Parathyroid adenoma (tissue), 2 donors: ENCODE results near the gene CA9.

Source experiments
- H2AFZ ChIP-seq: fragments of 300-600 bp; sonication (generic); one replicate; pipeline ENCODE4 v1.7.0; 2017; ENCODE audit warnings: antibody characterized with exemption, mild to moderate bottlenecking
- H3K27ac ChIP-seq: fragments of 300-600 bp; sonication (generic); one replicate; pipeline ENCODE4 v1.7.0; 2017
- H3K27me3 ChIP-seq: fragments of 300-600 bp; sonication (generic); one replicate; pipeline ENCODE4 v1.7.0; 2017; ENCODE audit warnings: low read length; ENCODE audit not compliant: control insufficient read depth, insufficient read depth
- H3K36me3 ChIP-seq: fragments of 300-600 bp; sonication (generic); one replicate; pipeline ENCODE4 v1.7.0; 2017; ENCODE audit warnings: low read length; ENCODE audit not compliant: control insufficient read depth, insufficient read depth
- H3K4me1 ChIP-seq: fragments of 300-600 bp; sonication (generic); one replicate; pipeline ENCODE4 v1.7.0; 2017; ENCODE audit warnings: control low read depth
- H3K4me2 ChIP-seq: fragments of 300-600 bp; sonication (generic); one replicate; pipeline ENCODE4 v1.7.0; 2017; ENCODE audit warnings: low read length
- H3K4me3 ChIP-seq: fragments of 300-600 bp; sonication (generic); one replicate; pipeline ENCODE4 v1.7.0; 2017; ENCODE audit warnings: low read depth, low read length
- H3K79me2 ChIP-seq: fragments of 300-600 bp; sonication (generic); one replicate; pipeline ENCODE4 v1.7.0; 2017; ENCODE audit warnings: control low read depth
- H3K9ac ChIP-seq: fragments of 300-600 bp; sonication (generic); one replicate; pipeline ENCODE4 v1.7.0; 2017; ENCODE audit warnings: mild to moderate bottlenecking
- H3K9me3 ChIP-seq: fragments of 300-600 bp; sonication (generic); one replicate; pipeline ENCODE4 v1.7.0; 2017; ENCODE audit warnings: low read length; ENCODE audit not compliant: control insufficient read depth
- TF ChIP-seq, protein P1 (sequence below): fragments of 300-600 bp; sonication (generic); IDR thresholded peaks from one replicate; pipeline ENCODE4 v1.7.0; 2017; ENCODE audit warnings: antibody characterized with exemption, mild to moderate bottlenecking
- donor health status: primary hyperparathyroidism.

Gene CA9

DNA sequence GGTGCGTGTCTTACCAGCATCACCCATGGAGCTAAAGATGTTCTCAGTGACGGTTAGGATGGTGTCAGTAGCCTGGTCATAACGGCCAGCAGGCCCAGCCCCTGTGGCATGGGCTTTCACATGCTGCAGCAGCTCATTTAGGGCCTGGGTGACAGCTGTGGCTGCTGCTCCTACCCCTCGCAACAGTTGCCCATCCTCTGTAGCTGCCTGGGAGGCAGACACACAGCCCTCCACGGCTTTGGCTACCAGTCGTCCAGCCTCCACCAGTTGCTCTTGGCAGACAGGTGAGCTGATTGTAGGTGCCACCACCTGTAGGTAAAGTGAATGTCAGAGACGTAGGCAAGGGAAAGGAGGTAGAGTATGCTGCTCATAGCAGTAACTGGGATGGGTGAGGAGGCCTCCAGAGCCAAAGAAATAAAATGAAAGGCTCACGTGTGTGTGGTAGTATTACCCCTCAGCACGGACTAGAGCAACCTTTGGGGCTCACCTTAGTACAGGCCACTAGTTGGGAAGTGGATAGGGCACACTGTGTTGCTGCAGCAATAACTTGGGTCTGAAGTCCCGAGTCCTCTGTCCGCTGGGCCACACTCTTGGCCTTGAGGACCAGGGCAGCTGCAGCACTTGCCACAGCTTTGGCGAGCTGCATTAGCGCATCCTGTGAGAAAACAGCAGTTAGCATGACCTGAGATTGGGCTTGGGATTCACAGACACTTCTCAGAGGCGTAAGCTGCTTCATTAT is 43.6 kb downstream of the CA9 start:
- Histone ChIP-seq H3K4me3 (no peak overlapping the region), H3K36me3 (no peaks in the 10 kb centered on the region), H3K27me3 (no peaks in the 10 kb centered on the region), H3K4me1 (peaks cover 2% of the 10 kb centered on the region), H3K9me3 (no peaks in the 10 kb centered on the region), H3K4me2 (no peak overlapping the region), H3K27ac (no peak overlapping the region), H3K79me2 (no peaks in the 10 kb centered on the region), H3K9ac (no peak overlapping the region), H2AFZ (no peak overlapping the region)
- TF ChIP-seq, protein P1, sequence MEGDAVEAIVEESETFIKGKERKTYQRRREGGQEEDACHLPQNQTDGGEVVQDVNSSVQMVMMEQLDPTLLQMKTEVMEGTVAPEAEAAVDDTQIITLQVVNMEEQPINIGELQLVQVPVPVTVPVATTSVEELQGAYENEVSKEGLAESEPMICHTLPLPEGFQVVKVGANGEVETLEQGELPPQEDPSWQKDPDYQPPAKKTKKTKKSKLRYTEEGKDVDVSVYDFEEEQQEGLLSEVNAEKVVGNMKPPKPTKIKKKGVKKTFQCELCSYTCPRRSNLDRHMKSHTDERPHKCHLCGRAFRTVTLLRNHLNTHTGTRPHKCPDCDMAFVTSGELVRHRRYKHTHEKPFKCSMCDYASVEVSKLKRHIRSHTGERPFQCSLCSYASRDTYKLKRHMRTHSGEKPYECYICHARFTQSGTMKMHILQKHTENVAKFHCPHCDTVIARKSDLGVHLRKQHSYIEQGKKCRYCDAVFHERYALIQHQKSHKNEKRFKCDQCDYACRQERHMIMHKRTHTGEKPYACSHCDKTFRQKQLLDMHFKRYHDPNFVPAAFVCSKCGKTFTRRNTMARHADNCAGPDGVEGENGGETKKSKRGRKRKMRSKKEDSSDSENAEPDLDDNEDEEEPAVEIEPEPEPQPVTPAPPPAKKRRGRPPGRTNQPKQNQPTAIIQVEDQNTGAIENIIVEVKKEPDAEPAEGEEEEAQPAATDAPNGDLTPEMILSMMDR = no peak

DNA sequence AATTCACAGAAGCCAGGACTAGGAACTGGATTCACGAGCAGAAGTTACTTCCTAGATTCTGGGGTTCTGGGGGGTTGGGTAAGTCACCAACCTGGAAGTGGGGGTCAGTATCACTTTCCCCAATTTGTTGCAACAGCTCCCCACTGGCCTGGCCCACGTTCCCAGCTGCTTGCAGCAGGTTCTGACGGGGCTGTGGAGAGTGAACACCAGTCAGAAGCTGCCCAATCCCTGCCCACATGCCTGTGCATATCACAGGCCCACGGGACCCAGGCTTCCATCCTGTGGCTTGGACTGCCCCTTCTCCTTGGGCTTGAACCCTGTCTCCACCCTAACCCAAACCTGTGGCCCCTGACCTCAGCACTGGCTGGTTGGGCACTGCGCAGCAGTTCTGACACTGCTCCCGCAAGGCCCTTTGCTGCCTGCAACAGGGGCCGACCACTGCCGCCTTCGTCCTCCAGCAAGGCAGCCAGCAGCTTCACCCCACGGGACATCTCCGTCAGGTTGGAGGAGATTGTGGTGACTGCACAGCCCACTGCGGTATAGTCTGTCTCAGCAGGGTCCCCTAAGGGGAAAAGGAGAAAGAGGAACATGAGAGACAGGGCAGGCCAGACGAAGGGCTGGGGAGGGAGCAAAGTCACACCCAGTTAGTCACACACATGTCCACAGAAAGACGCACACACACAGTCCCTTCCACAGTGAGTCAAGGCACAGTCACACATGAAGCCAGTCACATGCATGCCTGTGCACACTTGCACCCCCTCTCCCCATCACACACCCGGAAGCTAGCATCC is 45.2 kb downstream of the CA9 start:
- Histone ChIP-seq H3K9me3 (no peaks in the 10 kb centered on the region), H3K36me3 (no peaks in the 10 kb centered on the region), H3K79me2 (no peaks in the 10 kb centered on the region), H3K4me2 (no peak overlapping the region), H3K27ac (no peak overlapping the region), H3K4me3 (no peak overlapping the region), H3K4me1 (no peaks in the 10 kb centered on the region), H3K9ac (no peak overlapping the region), H3K27me3 (no peaks in the 10 kb centered on the region), H2AFZ (no peak overlapping the region)
- TF ChIP-seq, protein P1 = no peak

DNA sequence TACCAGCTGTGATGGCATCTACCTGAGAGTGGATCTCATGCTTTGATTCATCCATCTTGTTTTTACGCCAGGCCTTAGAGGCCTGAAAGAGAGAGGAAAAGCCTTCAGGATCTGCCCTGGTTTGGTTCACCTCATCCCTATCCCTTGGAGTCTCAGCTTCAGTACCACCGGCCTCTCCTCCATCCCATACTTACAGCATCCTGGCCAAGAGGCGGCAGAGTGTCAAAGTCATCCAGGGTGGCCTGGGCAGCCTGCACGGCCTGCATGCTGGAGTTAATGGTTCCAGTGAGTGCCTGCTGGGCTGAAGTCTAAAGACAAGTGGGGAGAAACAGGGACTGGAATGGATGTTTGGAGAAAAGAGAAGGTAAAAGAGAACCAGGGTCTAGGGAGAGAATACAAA is 45.8 kb downstream of the CA9 start:
- Histone ChIP-seq H3K27ac (no peak overlapping the region), H3K4me3 (no peak overlapping the region), H3K36me3 (no peaks in the 10 kb centered on the region), H3K27me3 (no peaks in the 10 kb centered on the region), H3K4me2 (no peak overlapping the region), H2AFZ (no peak overlapping the region), H3K79me2 (no peaks in the 10 kb centered on the region), H3K9me3 (no peaks in the 10 kb centered on the region), H3K4me1 (no peaks in the 10 kb centered on the region), H3K9ac (no peak overlapping the region)
- TF ChIP-seq, protein P1 = no peak

DNA sequence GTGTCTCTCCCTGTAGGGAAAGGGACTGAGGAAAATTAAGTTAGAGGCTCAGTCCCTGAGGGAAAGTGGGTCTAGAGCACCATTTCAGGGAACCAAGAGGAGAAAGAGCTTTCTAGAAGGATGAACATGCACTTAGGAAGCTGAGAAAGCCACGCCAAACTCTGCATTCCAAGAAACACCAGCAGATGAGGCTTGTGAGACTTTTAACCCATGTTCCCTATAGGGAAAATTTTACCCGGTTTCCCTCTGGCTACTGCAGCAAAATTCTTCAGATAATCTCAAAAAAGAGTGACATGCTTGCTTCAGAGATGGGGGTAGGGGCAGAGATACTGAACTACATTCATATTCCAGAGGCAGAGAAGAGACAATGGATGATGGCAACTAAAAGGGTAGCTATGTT is 49.7 kb downstream of the CA9 start:
- Histone ChIP-seq H3K4me2 (no peak overlapping the region), H3K9ac (no peak overlapping the region), H3K27me3 (no peaks in the 10 kb centered on the region), H3K4me1 (peaks cover 5% of the 10 kb centered on the region), H3K4me3 (no peak overlapping the region), H3K9me3 (no peaks in the 10 kb centered on the region), H2AFZ (no peak overlapping the region), H3K36me3 (no peaks in the 10 kb centered on the region), H3K79me2 (no peaks in the 10 kb centered on the region), H3K27ac (no peak overlapping the region)
- TF ChIP-seq, protein P1 = no peak
